MM.1S (cell line): ENCODE measurements around the gene MAPK8IP2.

Experiments
- CTCF ChIP-seq: fragments of 300-600 bp; sonication (generic); IDR thresholded peaks from 2 replicates; pipeline ENCODE4 v1.5.1; 2016; ENCODE audit warnings: antibody characterized with exemption, low read length, mixed read lengths
- EZH2 ChIP-seq: fragments of 300-600 bp; sonication (generic); optimal IDR thresholded peaks from 2 replicates; pipeline ENCODE3; 2017; ENCODE audit warnings: low read depth, mild to moderate bottlenecking, antibody characterized with exemption, low read length, mixed read lengths
- EZH2phosphoT487 ChIP-seq: fragments of 300-600 bp; sonication (generic); IDR thresholded peaks from 2 replicates; pipeline ENCODE4 v1.6.1; 2018; ENCODE audit warnings: antibody characterized with exemption, low read length

GRCh38 chr22:50576806-50577696 lies 23.5 kb upstream of the MAPK8IP2 start:
- TF ChIP-seq CTCF: no peak
- no peak for TF ChIP-seq EZH2
- TF ChIP-seq EZH2phosphoT487: no peak
